WTC11 (cell line): ENCODE measurements around the gene KCNIP1. TPM values are rescaled to one million over a fixed set of nuclear protein-coding genes. Genes with fewer than 3 reads are reported as not detected.

Experiments
- ATAC-seq: fragments of 200-7000 bp; cut with Tn5 transposase; 2 replicates; pipeline ENCODE4 v1.10.0; 2021; ENCODE audit warnings: mild to moderate bottlenecking, moderate library complexity
- CTCF ChIA-PET: fragments of 300-600 bp; sonication (Branson Sonifier 250); formaldehyde crosslinking; loops from one replicate; lab custom pipeline; 2021; ENCODE audit warnings: antibody characterized with exemption; lab: Charles Lee
- POLR2A ChIA-PET: fragments of 350-600 bp; sonication (Branson Sonifier 250); formaldehyde crosslinking; loops from one replicate; lab custom pipeline; 2021; ENCODE audit warnings: antibody characterized with exemption; lab: Charles Lee
- DNase-seq: peaks from one replicate; pipeline ENCODE4 v3.0.0; 2021; ENCODE audit warnings: low spot score
- H3K27ac Mint-ChIP-seq: 2 replicates; pipeline ENCODE4 v1.8.0; 2021; ENCODE audit warnings: mixed read lengths
- H3K27me3 Mint-ChIP-seq: 2 replicates; pipeline ENCODE4 v1.8.0; 2021; ENCODE audit warnings: low read depth, mild to moderate bottlenecking, moderate library complexity, mixed read lengths
- H3K36me3 Mint-ChIP-seq: 2 replicates; pipeline ENCODE4 v1.8.0; 2021; ENCODE audit warnings: mixed read lengths
- H3K4me1 Mint-ChIP-seq: 2 replicates; pipeline ENCODE4 v1.8.0; 2022; ENCODE audit warnings: mixed read lengths
- H3K4me3 Mint-ChIP-seq: 2 replicates; pipeline ENCODE4 v1.8.0; 2021; ENCODE audit warnings: mild to moderate bottlenecking, moderate library complexity, mixed read lengths
- H3K9me3 Mint-ChIP-seq: 2 replicates; pipeline ENCODE4 v1.8.0; 2021; ENCODE audit warnings: mixed read lengths
- CBFB ChIP-seq: sonication (generic); formaldehyde crosslinking; IDR thresholded peaks from 2 replicates; pipeline ENCODE4 v1.8.1; 2022; ENCODE audit warnings: mild to moderate bottlenecking, low read depth, missing genetic modification reagents
- FOXJ3 ChIP-seq: sonication (generic); formaldehyde crosslinking; IDR thresholded peaks from 2 replicates; pipeline ENCODE4 v1.9.0; 2021; ENCODE audit warnings: missing genetic modification reagents, mild to moderate bottlenecking, borderline replicate concordance
- FOXP1 ChIP-seq: sonication (generic); formaldehyde crosslinking; IDR thresholded peaks from 2 replicates; pipeline ENCODE4 v1.8.0; 2022; ENCODE audit warnings: missing genetic modification reagents, mild to moderate bottlenecking, moderate library complexity, borderline replicate concordance
- GRHL2 ChIP-seq: fragments of 250-450 bp; sonication (Bioruptor Pico); IDR thresholded peaks from 2 replicates; pipeline ENCODE4 v1.8.0; 2022; ENCODE audit warnings: mild to moderate bottlenecking, moderate library complexity; ENCODE audit not compliant: insufficient replicate concordance, severe bottlenecking
- JAZF1 ChIP-seq: fragments of 250-450 bp; sonication (Bioruptor Pico); IDR thresholded peaks from 2 replicates; pipeline ENCODE4 v1.9.0; 2021; ENCODE audit warnings: moderate library complexity, mild to moderate bottlenecking, inconsistent platforms
- JUN ChIP-seq: sonication (generic); formaldehyde crosslinking; IDR thresholded peaks from 2 replicates; pipeline ENCODE4 v1.8.0; 2023; ENCODE audit warnings: mild to moderate bottlenecking, missing genetic modification reagents
- MYBL2 ChIP-seq: sonication (generic); formaldehyde crosslinking; IDR thresholded peaks from 2 replicates; pipeline ENCODE4 v1.8.1; 2023; ENCODE audit warnings: mild to moderate bottlenecking, moderate library complexity, missing genetic modification reagents
- NR2C2 ChIP-seq: sonication (generic); formaldehyde crosslinking; IDR thresholded peaks from 2 replicates; pipeline ENCODE4 v1.8.0; 2022; ENCODE audit warnings: mild to moderate bottlenecking, missing genetic modification reagents
- RELA ChIP-seq: sonication (generic); formaldehyde crosslinking; IDR thresholded peaks from 2 replicates; pipeline ENCODE4 v1.8.1; 2022; ENCODE audit warnings: missing genetic modification reagents, mild to moderate bottlenecking, borderline replicate concordance
- TCF7 ChIP-seq: sonication (generic); formaldehyde crosslinking; IDR thresholded peaks from 2 replicates; pipeline ENCODE4 v1.8.0; 2022; ENCODE audit warnings: mild to moderate bottlenecking, low read depth, missing genetic modification reagents, moderate library complexity
- TP53 ChIP-seq: sonication (generic); formaldehyde crosslinking; IDR thresholded peaks from 2 replicates; pipeline ENCODE4 v1.8.1; 2023; ENCODE audit warnings: mild to moderate bottlenecking, missing genetic modification reagents
- ZNF232 ChIP-seq: sonication (generic); formaldehyde crosslinking; IDR thresholded peaks from 2 replicates; pipeline ENCODE4 v1.8.0; 2022; ENCODE audit warnings: mild to moderate bottlenecking, missing genetic modification reagents
- ZNF263 ChIP-seq: sonication (generic); formaldehyde crosslinking; IDR thresholded peaks from 2 replicates; pipeline ENCODE4 v1.8.1; 2022; ENCODE audit warnings: low read depth, mild to moderate bottlenecking, moderate library complexity, missing genetic modification reagents
- total RNA-seq: library from RNA; stranded (reverse); gene quantifications from 3 replicates; pipeline ENCODE4 v1.2.3, GENCODE V29; 2021
- TF ChIP-seq, protein P1 (sequence below): fragments of 250-450 bp; sonication (Bioruptor Pico); conservative IDR thresholded peaks from 2 replicates; pipeline ENCODE4 v1.9.0; 2021; ENCODE audit warnings: mild to moderate bottlenecking
- TF ChIP-seq, protein P2 (sequence below): sonication (generic); formaldehyde crosslinking; IDR thresholded peaks from 2 replicates; pipeline ENCODE4 v1.8.0; 2023; ENCODE audit warnings: missing genetic modification reagents
- TF ChIP-seq, protein P3 (sequence below): sonication (generic); formaldehyde crosslinking; IDR thresholded peaks from 2 replicates; pipeline ENCODE4 v1.8.1; 2023; ENCODE audit warnings: mild to moderate bottlenecking, missing genetic modification reagents, borderline replicate concordance
- TF ChIP-seq, protein P4 (sequence below): sonication (generic); formaldehyde crosslinking; IDR thresholded peaks from 2 replicates; pipeline ENCODE4 v1.8.1; 2023; ENCODE audit warnings: mild to moderate bottlenecking, missing genetic modification reagents, moderate library complexity
- TF ChIP-seq, protein P5 (sequence below): fragments of 200-600 bp; IDR thresholded peaks from 2 replicates; pipeline ENCODE4 v1.8.0; 2022; ENCODE audit warnings: antibody characterized with exemption
- TF ChIP-seq, protein P6 (sequence below): fragments of 250-450 bp; sonication (Bioruptor Pico); IDR thresholded peaks from 2 replicates; pipeline ENCODE4 v2.1.2; 2022; ENCODE audit warnings: mild to moderate bottlenecking, moderate library complexity
- TF ChIP-seq, protein P7 (sequence below): sonication (generic); formaldehyde crosslinking; IDR thresholded peaks from 2 replicates; pipeline ENCODE4 v1.8.1; 2022; ENCODE audit warnings: mild to moderate bottlenecking, moderate library complexity, missing genetic modification reagents

KCNIP1 gene
- total RNA-seq, 1 experiment from 2014 or later: 0.59 TPM

DNA sequence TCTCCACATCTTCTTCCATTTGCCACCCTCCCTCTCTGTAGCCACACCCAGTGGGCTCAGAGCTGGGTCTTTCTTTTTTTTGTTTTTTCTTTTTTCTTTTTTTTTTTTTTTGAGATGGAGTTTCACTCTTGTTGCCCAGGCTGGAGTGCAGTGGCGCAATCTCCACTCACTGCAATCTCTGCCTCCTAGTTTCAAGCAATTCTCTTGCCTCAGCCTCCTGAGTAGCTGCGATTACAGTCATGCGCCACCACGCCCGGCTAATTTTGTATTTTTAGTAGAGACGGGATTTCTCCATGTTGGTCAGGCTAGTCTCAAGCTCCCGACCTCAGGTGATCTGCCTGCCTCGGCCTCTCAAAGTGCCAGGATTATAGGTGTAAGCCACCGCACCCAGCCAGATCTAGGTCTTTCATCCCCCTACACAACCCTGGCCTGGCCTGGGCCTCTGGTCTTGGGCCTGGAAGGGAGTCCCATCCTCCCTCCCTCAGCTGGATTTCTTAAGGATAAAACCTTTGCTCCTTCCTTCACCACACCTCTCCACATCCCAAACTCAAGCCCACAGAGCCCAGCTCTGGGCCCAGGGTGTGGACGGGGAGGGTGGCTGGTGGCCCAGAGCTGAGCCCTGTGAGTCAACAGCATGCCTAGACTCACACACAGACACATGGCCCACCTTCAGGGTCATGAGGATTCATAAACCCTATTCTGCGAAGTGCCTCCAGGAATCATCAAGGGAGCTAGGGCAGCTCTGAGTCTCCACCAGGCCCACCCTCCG lies 18.8 kb upstream of the KCNIP1 start:
- peak overlapping the region; percentile 22; the same call in 1 of the 2 replicates for H3K27ac Mint-ChIP-seq
- no peaks in the 10 kb centered on the region for H3K36me3 Mint-ChIP-seq
- ChIA-PET POLR2A (interaction anchor here (0.7 kb wide), 1 partner anchor 441 kb away, joined by 4 read pairs; no protein-coding TSS in a partner anchor), CTCF (interaction anchor here (0.9 to 1.8 kb wide), 3 partner anchors 11 to 147 kb away, joined by 3 to 5 read pairs (median 4); no protein-coding TSS in a partner anchor)
- H3K4me3 Mint-ChIP-seq: no peak overlapping the region
- no peak for TF ChIP-seq NR2C2 (CRISPR knock-in tag)
- no peak for TF ChIP-seq FOXJ3 (CRISPR knock-in tag)
- H3K9me3 Mint-ChIP-seq: no peaks in the 10 kb centered on the region
- DNase-seq: no peak
- no peaks in the 10 kb centered on the region for H3K27me3 Mint-ChIP-seq
- no peak for ATAC-seq
- H3K4me1 Mint-ChIP-seq: peaks cover 7% of the 10 kb centered on the region; the same call in 1 of the 2 replicates

DNA sequence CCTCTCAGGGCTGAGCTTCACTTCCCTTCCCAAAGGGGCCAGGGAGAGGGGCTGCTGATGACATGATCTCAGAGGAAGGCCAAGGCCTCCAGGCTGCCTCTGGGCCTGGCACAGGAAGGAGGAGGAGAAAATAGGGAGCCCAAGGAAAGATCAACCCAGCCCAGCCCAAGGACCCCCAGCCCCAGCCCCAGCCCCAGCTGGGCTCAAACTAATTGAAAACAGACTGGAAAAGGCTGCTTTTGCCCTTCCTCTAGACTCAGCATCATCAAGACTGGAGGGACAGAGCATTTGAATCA lies 18.3 kb upstream of the KCNIP1 start:
- no peak for TF ChIP-seq RELA
- no peak for TF ChIP-seq FOXJ3 (CRISPR knock-in tag)
- TF ChIP-seq, protein P1, sequence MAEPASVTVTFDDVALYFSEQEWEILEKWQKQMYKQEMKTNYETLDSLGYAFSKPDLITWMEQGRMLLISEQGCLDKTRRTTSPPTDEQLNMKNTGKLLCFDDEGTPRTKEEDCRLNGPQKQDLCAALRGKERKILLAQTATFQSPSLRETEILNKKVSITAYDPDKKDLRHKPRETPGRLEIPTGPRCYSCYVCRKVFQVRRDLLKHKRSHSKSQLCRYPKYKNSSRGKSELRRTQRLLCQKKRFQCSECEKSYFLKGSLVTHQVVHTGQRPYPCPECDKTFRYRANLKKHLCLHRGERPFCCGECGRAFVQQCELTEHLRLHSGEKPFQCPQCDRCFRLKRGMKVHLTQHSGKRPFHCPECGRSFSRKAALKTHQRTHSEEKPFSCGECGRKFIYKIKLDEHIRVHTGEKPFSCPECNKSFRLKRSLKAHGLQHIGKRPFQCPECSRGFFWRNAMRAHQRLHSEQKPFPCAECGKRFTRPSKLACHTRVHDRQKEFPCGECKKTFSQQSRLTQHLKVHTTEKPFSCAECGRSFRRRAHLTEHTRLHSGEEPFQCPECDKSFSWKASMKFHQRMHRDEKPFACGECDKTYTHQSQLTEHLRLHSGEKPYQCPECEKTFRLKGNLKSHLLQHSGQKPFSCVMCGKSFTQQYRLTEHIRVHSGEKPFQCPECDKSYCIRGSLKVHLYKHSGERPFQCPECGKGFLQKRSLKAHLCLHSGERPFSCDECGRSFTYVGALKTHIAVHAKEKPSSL (CRISPR knock-in tag): no peak
- TF ChIP-seq, protein P2, sequence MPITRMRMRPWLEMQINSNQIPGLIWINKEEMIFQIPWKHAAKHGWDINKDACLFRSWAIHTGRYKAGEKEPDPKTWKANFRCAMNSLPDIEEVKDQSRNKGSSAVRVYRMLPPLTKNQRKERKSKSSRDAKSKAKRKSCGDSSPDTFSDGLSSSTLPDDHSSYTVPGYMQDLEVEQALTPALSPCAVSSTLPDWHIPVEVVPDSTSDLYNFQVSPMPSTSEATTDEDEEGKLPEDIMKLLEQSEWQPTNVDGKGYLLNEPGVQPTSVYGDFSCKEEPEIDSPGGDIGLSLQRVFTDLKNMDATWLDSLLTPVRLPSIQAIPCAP (CRISPR knock-in tag): no peak
- no peak for TF ChIP-seq FOXP1 (CRISPR knock-in tag)
- no peak for TF ChIP-seq JUN (CRISPR knock-in tag)
- TF ChIP-seq, protein P3, sequence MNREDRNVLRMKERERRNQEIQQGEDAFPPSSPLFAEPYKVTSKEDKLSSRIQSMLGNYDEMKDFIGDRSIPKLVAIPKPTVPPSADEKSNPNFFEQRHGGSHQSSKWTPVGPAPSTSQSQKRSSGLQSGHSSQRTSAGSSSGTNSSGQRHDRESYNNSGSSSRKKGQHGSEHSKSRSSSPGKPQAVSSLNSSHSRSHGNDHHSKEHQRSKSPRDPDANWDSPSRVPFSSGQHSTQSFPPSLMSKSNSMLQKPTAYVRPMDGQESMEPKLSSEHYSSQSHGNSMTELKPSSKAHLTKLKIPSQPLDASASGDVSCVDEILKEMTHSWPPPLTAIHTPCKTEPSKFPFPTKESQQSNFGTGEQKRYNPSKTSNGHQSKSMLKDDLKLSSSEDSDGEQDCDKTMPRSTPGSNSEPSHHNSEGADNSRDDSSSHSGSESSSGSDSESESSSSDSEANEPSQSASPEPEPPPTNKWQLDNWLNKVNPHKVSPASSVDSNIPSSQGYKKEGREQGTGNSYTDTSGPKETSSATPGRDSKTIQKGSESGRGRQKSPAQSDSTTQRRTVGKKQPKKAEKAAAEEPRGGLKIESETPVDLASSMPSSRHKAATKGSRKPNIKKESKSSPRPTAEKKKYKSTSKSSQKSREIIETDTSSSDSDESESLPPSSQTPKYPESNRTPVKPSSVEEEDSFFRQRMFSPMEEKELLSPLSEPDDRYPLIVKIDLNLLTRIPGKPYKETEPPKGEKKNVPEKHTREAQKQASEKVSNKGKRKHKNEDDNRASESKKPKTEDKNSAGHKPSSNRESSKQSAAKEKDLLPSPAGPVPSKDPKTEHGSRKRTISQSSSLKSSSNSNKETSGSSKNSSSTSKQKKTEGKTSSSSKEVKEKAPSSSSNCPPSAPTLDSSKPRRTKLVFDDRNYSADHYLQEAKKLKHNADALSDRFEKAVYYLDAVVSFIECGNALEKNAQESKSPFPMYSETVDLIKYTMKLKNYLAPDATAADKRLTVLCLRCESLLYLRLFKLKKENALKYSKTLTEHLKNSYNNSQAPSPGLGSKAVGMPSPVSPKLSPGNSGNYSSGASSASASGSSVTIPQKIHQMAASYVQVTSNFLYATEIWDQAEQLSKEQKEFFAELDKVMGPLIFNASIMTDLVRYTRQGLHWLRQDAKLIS: no peak
- TF ChIP-seq MYBL2 (CRISPR knock-in tag): no peak
- no peak for TF ChIP-seq CBFB (CRISPR knock-in tag)
- TF ChIP-seq, protein P4, sequence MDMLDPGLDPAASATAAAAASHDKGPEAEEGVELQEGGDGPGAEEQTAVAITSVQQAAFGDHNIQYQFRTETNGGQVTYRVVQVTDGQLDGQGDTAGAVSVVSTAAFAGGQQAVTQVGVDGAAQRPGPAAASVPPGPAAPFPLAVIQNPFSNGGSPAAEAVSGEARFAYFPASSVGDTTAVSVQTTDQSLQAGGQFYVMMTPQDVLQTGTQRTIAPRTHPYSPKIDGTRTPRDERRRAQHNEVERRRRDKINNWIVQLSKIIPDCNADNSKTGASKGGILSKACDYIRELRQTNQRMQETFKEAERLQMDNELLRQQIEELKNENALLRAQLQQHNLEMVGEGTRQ (CRISPR knock-in tag): no peak
- TF ChIP-seq, protein P5, sequence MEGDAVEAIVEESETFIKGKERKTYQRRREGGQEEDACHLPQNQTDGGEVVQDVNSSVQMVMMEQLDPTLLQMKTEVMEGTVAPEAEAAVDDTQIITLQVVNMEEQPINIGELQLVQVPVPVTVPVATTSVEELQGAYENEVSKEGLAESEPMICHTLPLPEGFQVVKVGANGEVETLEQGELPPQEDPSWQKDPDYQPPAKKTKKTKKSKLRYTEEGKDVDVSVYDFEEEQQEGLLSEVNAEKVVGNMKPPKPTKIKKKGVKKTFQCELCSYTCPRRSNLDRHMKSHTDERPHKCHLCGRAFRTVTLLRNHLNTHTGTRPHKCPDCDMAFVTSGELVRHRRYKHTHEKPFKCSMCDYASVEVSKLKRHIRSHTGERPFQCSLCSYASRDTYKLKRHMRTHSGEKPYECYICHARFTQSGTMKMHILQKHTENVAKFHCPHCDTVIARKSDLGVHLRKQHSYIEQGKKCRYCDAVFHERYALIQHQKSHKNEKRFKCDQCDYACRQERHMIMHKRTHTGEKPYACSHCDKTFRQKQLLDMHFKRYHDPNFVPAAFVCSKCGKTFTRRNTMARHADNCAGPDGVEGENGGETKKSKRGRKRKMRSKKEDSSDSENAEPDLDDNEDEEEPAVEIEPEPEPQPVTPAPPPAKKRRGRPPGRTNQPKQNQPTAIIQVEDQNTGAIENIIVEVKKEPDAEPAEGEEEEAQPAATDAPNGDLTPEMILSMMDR: no peak
- TF ChIP-seq, protein P6, sequence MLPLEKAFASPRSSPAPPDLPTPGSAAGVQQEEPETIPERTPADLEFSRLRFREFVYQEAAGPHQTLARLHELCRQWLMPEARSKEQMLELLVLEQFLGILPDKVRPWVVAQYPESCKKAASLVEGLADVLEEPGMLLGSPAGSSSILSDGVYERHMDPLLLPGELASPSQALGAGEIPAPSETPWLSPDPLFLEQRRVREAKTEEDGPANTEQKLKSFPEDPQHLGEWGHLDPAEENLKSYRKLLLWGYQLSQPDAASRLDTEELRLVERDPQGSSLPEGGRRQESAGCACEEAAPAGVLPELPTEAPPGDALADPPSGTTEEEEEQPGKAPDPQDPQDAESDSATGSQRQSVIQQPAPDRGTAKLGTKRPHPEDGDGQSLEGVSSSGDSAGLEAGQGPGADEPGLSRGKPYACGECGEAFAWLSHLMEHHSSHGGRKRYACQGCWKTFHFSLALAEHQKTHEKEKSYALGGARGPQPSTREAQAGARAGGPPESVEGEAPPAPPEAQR: no peak
- TF ChIP-seq TP53: no peak
- no peak for TF ChIP-seq JAZF1 (CRISPR knock-in tag)
- TF ChIP-seq TCF7 (CRISPR knock-in tag): no peak
- no peak for TF ChIP-seq ZNF232 (CRISPR knock-in tag)
- no peak for TF ChIP-seq GRHL2 (CRISPR knock-in tag)
- TF ChIP-seq, protein P7, sequence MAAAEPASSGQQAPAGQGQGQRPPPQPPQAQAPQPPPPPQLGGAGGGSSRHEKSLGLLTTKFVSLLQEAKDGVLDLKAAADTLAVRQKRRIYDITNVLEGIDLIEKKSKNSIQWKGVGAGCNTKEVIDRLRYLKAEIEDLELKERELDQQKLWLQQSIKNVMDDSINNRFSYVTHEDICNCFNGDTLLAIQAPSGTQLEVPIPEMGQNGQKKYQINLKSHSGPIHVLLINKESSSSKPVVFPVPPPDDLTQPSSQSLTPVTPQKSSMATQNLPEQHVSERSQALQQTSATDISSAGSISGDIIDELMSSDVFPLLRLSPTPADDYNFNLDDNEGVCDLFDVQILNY: no peak
- no peak for TF ChIP-seq ZNF263 (CRISPR knock-in tag)
- POLR2A ChIA-PET: no interaction called here
- Mint-ChIP-seq H3K9me3 (no peaks in the 10 kb centered on the region), H3K27me3 (no peaks in the 10 kb centered on the region), H3K4me3 (no peak overlapping the region), H3K4me1 (peaks cover 8% of the 10 kb centered on the region), H3K36me3 (no peaks in the 10 kb centered on the region), H3K27ac (no peak overlapping the region)
- ATAC-seq (no peak), DNase-seq (no peak)
- CTCF ChIA-PET: interaction anchor here (0.6 to 0.9 kb wide), 2 partner anchors 44 to 64 kb away, joined by 3 to 4 read pairs; no protein-coding TSS in a partner anchor
